HG03565 (cell line): Measurements from ENCODE around the gene PLA2R1.
"Not testable (repeated sequence)": the region's sequence is repeated elsewhere in the genome, so short reads cannot be mapped to it uniquely, and the experiment has no call there.

ENCODE experiments used
- ATAC-seq: cut with Tn5 transposase; IDR thresholded peaks from one replicate; pipeline ENCODE4 v1.9.1; 2021; ENCODE audit warnings: mild to moderate bottlenecking, moderate library complexity; ENCODE audit not compliant: unreplicated experiment

The PLA2R1 gene

GRCh38 chr2:160063879-160064612 is 1.6 kb upstream of the PLA2R1 start:
- ATAC-seq: no peak

- ATAC-seq: no peak
Observed at GRCh38 chr2:160063271-160063670, 856 bp upstream of the PLA2R1 start.

GRCh38 chr2:160061944-160062291 is 497 bp downstream of the PLA2R1 start:
- ATAC-seq: no peak

- ATAC-seq: no peak
Observed at GRCh38 chr2:160061533-160061932, 882 bp downstream of the PLA2R1 start.

- no peak for ATAC-seq
Observed at GRCh38 chr2:160060297-160060696, 2.1 kb downstream of the PLA2R1 start.

- ATAC-seq: no peak
Observed at GRCh38 chr2:160057356-160057755, 5.1 kb downstream of the PLA2R1 start.

GRCh38 chr2:160055726-160056108 is 6.7 kb downstream of the PLA2R1 start:
- no peak for ATAC-seq

GRCh38 chr2:160054984-160055725 is 7.3 kb downstream of the PLA2R1 start:
- no peak for ATAC-seq

- ATAC-seq: no peak
Observed at GRCh38 chr2:160053946-160054345, 8.5 kb downstream of the PLA2R1 start.

- ATAC-seq: no peak
Observed at GRCh38 chr2:160052531-160052930, 9.9 kb downstream of the PLA2R1 start.

GRCh38 chr2:160051371-160051800 is 11.0 kb downstream of the PLA2R1 start:
- no peak for ATAC-seq

GRCh38 chr2:160050147-160050546 is 12.3 kb downstream of the PLA2R1 start:
- no peak for ATAC-seq

- no peak for ATAC-seq
Observed at GRCh38 chr2:160045703-160046210, 16.7 kb downstream of the PLA2R1 start.

- ATAC-seq: no peak
Observed at GRCh38 chr2:160044728-160045127, 17.7 kb downstream of the PLA2R1 start.

GRCh38 chr2:160043265-160043664 is 19.1 kb downstream of the PLA2R1 start:
- ATAC-seq: no peak

- ATAC-seq: no peak
Observed at GRCh38 chr2:160042054-160042453, 20.4 kb downstream of the PLA2R1 start.

- no peak for ATAC-seq
Observed at GRCh38 chr2:160041091-160041490, 21.3 kb downstream of the PLA2R1 start.

- no peak for ATAC-seq
Observed at GRCh38 chr2:160039166-160039903, 23.1 kb downstream of the PLA2R1 start.

GRCh38 chr2:160038662-160039061 is 23.8 kb downstream of the PLA2R1 start:
- not testable (repeated sequence) for ATAC-seq

- ATAC-seq: no peak
Observed at GRCh38 chr2:160036736-160037135, 25.7 kb downstream of the PLA2R1 start.

- no peak for ATAC-seq
Observed at GRCh38 chr2:160035125-160035524, 27.3 kb downstream of the PLA2R1 start.

- no peak for ATAC-seq
Observed at GRCh38 chr2:160034396-160034795, 28.0 kb downstream of the PLA2R1 start.
